SK-N-SH treated with all-trans-retinoic acid at 6 μM for 48 hours (cell line): ENCODE measurements around the gene SOX10.

Source experiments
- ARNTL ChIP-seq: fragments of 450-650 bp; formaldehyde crosslinking; IDR thresholded peaks from 2 replicates; pipeline ENCODE4 v1.5.0; 2020; ENCODE audit warnings: low read depth, mild to moderate bottlenecking, moderate library complexity, borderline replicate concordance
- BACH2 ChIP-seq: fragments of 250-450 bp; sonication (Bioruptor Pico); IDR thresholded peaks from 2 replicates; pipeline ENCODE4 v1.9.0; 2021; ENCODE audit warnings: mild to moderate bottlenecking, borderline replicate concordance
- CSRNP3 ChIP-seq: fragments of 250-450 bp; sonication (Bioruptor Pico); IDR thresholded peaks from 2 replicates; pipeline ENCODE4 v1.5.1; 2021; ENCODE audit warnings: mild to moderate bottlenecking, moderate library complexity
- ESRRG ChIP-seq: fragments of 250-450 bp; sonication (Bioruptor Pico); IDR thresholded peaks from 2 replicates; pipeline ENCODE4 v1.6.1; 2021; ENCODE audit warnings: mild to moderate bottlenecking
- ISL1 ChIP-seq: fragments of 250-450 bp; sonication (Bioruptor Pico); IDR thresholded peaks from 2 replicates; pipeline ENCODE4 v2.1.2; 2022; ENCODE audit warnings: mild to moderate bottlenecking, moderate library complexity
- PATZ1 ChIP-seq: fragments of 250-450 bp; sonication (Bioruptor Pico); IDR thresholded peaks from 2 replicates; pipeline ENCODE4 v1.8.0; 2020; ENCODE audit warnings: mild to moderate bottlenecking, moderate library complexity, borderline replicate concordance
- POU6F1 ChIP-seq: fragments of 250-450 bp; sonication (Bioruptor Pico); IDR thresholded peaks from 2 replicates; pipeline ENCODE4 v1.8.0; 2021; ENCODE audit warnings: low read depth, mild to moderate bottlenecking, moderate library complexity, borderline replicate concordance
- TCF4 ChIP-seq: fragments of 250-450 bp; sonication (Bioruptor Pico); IDR thresholded peaks from 2 replicates; pipeline ENCODE4 v1.8.0; 2021; ENCODE audit warnings: mild to moderate bottlenecking, moderate library complexity, borderline replicate concordance
- TOX ChIP-seq: fragments of 250-450 bp; sonication (Bioruptor Pico); IDR thresholded peaks from 2 replicates; pipeline ENCODE4 v1.8.0; 2021; ENCODE audit warnings: mild to moderate bottlenecking, moderate library complexity, borderline replicate concordance
- ZC3H10 ChIP-seq: fragments of 250-450 bp; sonication (Bioruptor Pico); IDR thresholded peaks from 2 replicates; pipeline ENCODE4 v1.5.1; 2021; ENCODE audit warnings: mild to moderate bottlenecking, moderate library complexity
- ZFP3 ChIP-seq: fragments of 250-450 bp; sonication (Bioruptor Pico); IDR thresholded peaks from 2 replicates; pipeline ENCODE4 v1.5.0; 2020; ENCODE audit warnings: mild to moderate bottlenecking, moderate library complexity
- ZFP30 ChIP-seq: fragments of 450-650 bp; formaldehyde crosslinking; IDR thresholded peaks from 2 replicates; pipeline ENCODE4 v1.5.0; 2022; ENCODE audit warnings: mild to moderate bottlenecking, moderate library complexity
- ZNF565 ChIP-seq: fragments of 450-650 bp; formaldehyde crosslinking; conservative IDR thresholded peaks from 2 replicates; pipeline ENCODE4 v1.5.0; 2020; ENCODE audit warnings: low read depth, mild to moderate bottlenecking, moderate library complexity
- ZNF70 ChIP-seq: fragments of 450-650 bp; formaldehyde crosslinking; IDR thresholded peaks from 2 replicates; pipeline ENCODE4 v1.5.0; 2020; ENCODE audit warnings: mild to moderate bottlenecking, moderate library complexity

GRCh38 chr22:37982151-37982785, 2.1 kb downstream of the SOX10 start:
- no peak for TF ChIP-seq BACH2 (CRISPR knock-in tag)
- no peak for TF ChIP-seq ZC3H10 (CRISPR knock-in tag)
- TF ChIP-seq ARNTL (CRISPR knock-in tag), result no peak
- TF ChIP-seq ZNF70, result no peak
- no peak for TF ChIP-seq ZFP3 (CRISPR knock-in tag)
- TF ChIP-seq PATZ1 (CRISPR knock-in tag), result no peak
- no peak for TF ChIP-seq TCF4 (CRISPR knock-in tag)
- TF ChIP-seq ZFP30, result no peak
- TF ChIP-seq ZNF565, result no peak
- no peak for TF ChIP-seq ISL1 (CRISPR knock-in tag)
- no peak for TF ChIP-seq POU6F1
- TF ChIP-seq CSRNP3, result no peak
- TF ChIP-seq TOX (CRISPR knock-in tag), result no peak
- TF ChIP-seq ESRRG (CRISPR knock-in tag), result no peak
